PC-9 (cell line): ENCODE results near the gene PTBP1.

Source experiments
- CTCF ChIP-seq: fragments of 200-600 bp; sonication (generic); conservative IDR thresholded peaks from 2 replicates; pipeline ENCODE4 v1.6.1; 2017; ENCODE audit warnings: mixed run types, antibody characterized with exemption, mild to moderate bottlenecking, moderate library complexity
- EZH2 ChIP-seq: fragments of 200-600 bp; sonication (generic); IDR thresholded peaks from 2 replicates; pipeline ENCODE4 v1.8.0; 2017; ENCODE audit warnings: antibody characterized with exemption, low read depth

GRCh38 chr19:835210-835810, 38.1 kb downstream of the PTBP1 start:
- TF ChIP-seq EZH2 (no peak), CTCF (no peak)
